G401.6 (cell line): ENCODE measurements around the gene ZNF483.
A peak's percentile ranks its signal among the peaks of the same experiment; 100 is the strongest.
"Not testable (repeated sequence)": the region's sequence is repeated elsewhere in the genome, so short reads cannot be mapped to it uniquely, and the experiment has no call there.

ENCODE experiments used
- FAIRE-seq: peaks from 2 replicates; lab custom pipeline; 2012; peaks lifted over from hg19 to GRCh38; lab: Jason Lieb, UNC

ZNF483 gene

GRCh38 chr9:111525056-111525977, at the start of gene ZNF483:
TSS of gene ZNF483 (plus strand) at chr9:111525179. CDS start at chr9:111527396, 2,217 bp downstream.
- peak; percentile 48 for FAIRE-seq

GRCh38 chr9:111475195-111475594, 49.8 kb upstream of the ZNF483 start:
- FAIRE-seq: no peak

- FAIRE-seq: no peak
Observed at GRCh38 chr9:111477677-111478076, 47.3 kb upstream of the ZNF483 start.

GRCh38 chr9:111481885-111482636, 42.9 kb upstream of the ZNF483 start:
- FAIRE-seq: no peak

- no peak for FAIRE-seq
Observed at GRCh38 chr9:111482694-111483438, 42.1 kb upstream of the ZNF483 start.

GRCh38 chr9:111483439-111483857, 41.5 kb upstream of the ZNF483 start:
- FAIRE-seq: no peak

- no peak for FAIRE-seq
Observed at GRCh38 chr9:111483858-111484571, 41.0 kb upstream of the ZNF483 start, which contains the start of gene ECPAS. TSS of gene ECPAS (minus strand) at chr9:111484383. CDS start at chr9:111472918, 11,465 bp downstream.

GRCh38 chr9:111484572-111484894, 40.4 kb upstream of the ZNF483 start:
- no peak for FAIRE-seq

- FAIRE-seq: not testable (repeated sequence)
Observed at GRCh38 chr9:111497196-111497595, 27.8 kb upstream of the ZNF483 start.

- no peak for FAIRE-seq
Observed at GRCh38 chr9:111501005-111501562, 23.9 kb upstream of the ZNF483 start.

GRCh38 chr9:111501648-111502047, 23.3 kb upstream of the ZNF483 start:
- no peak for FAIRE-seq

GRCh38 chr9:111502506-111502905, 22.5 kb upstream of the ZNF483 start:
- no peak for FAIRE-seq

- not testable (repeated sequence) for FAIRE-seq
Observed at GRCh38 chr9:111511581-111511980, 13.4 kb upstream of the ZNF483 start.

GRCh38 chr9:111514967-111515366, 10.0 kb upstream of the ZNF483 start:
- no peak for FAIRE-seq

- FAIRE-seq: no peak
Observed at GRCh38 chr9:111516061-111516465, 8.9 kb upstream of the ZNF483 start.

- FAIRE-seq: no peak
Observed at GRCh38 chr9:111524731-111525055, 286 bp upstream of the ZNF483 start.

- no peak for FAIRE-seq
Observed at GRCh38 chr9:111527347-111527746, 2.4 kb downstream of the ZNF483 start.

GRCh38 chr9:111529787-111530186, 4.8 kb downstream of the ZNF483 start:
- no peak for FAIRE-seq

GRCh38 chr9:111531716-111532115, 6.7 kb downstream of the ZNF483 start:
- no peak for FAIRE-seq

- no peak for FAIRE-seq
Observed at GRCh38 chr9:111533099-111533790, 8.3 kb downstream of the ZNF483 start.
